Esophagus muscularis mucosa (tissue), 4 donors: ENCODE results near the gene CHRNB4.

ENCODE experiments used
- CTCF ChIP-seq, 3 experiments: fragments of 200-600 bp in 2 of 3; fragments of 450-650 bp in 1 of 3; sonication (generic) in 2 of 3; IDR thresholded peaks; one replicate each; pipeline ENCODE4 v1.5.1; 2017 to 2019; ENCODE audit warnings: antibody characterized with exemption in 3 of 3, mild to moderate bottlenecking in 2 of 3, moderate library complexity in 1 of 3
- EP300 ChIP-seq: sonication (generic); formaldehyde crosslinking; IDR thresholded peaks from one replicate; pipeline ENCODE4 v1.6.1; 2017; ENCODE audit warnings: antibody characterized with exemption
- POLR2A ChIP-seq: fragments of 450-650 bp; IDR thresholded peaks from one replicate; pipeline ENCODE4 v1.6.1; 2017; ENCODE audit warnings: antibody characterized with exemption, moderate library complexity, mild to moderate bottlenecking, low read depth
- POLR2AphosphoS5 ChIP-seq, 2 donors: sonication (generic); formaldehyde crosslinking; IDR thresholded peaks; one replicate each; pipeline ENCODE4 v1.6.1; 2017; ENCODE audit warnings: antibody characterized with exemption in 2 of 2

- TF ChIP-seq CTCF (IDR thresholded peaks at IDR 0.05) (no peak), POLR2A (no peak), EP300 (no peak), POLR2AphosphoS5 (IDR thresholded peaks at IDR 0.05) (no peak)
These were observed 21.0 kb upstream of the CHRNB4 start for GRCh38 chr15:78662028-78662427.
